Astrocyte of the cerebellum (primary cell): ENCODE results near the gene PLPPR5.

Experiments used
- DNase-seq: peaks from one replicate; pipeline ENCODE4 v3.0.0-alpha.2; 2011; ENCODE audit warnings: low read depth
- H3K4me3 ChIP-seq: 2 replicates; pipeline ENCODE4 v1.5.1; 2011; ENCODE audit warnings: mild to moderate bottlenecking, low read depth, low read length, moderate library complexity
- CTCF ChIP-seq: IDR thresholded peaks from 2 replicates; pipeline ENCODE4 v1.5.1; 2012; ENCODE audit warnings: low read length, low read depth, moderate library complexity, mild to moderate bottlenecking; ENCODE audit errors: missing control alignments
- in situ Hi-C: cut with HindIII; loops from 2 replicates; pipeline ENCODE4 v1.10.0; 2017; ENCODE audit warnings: low sequenced_read_pairs

PLPPR5 gene

GRCh38 chr1:98989556-98989907 lies 15.1 kb downstream of the PLPPR5 start:
- no peak for DNase-seq
- no peak overlapping the region for H3K4me3 ChIP-seq
- in situ Hi-C loops = no loop called here
- TF ChIP-seq CTCF = no peak

- no peak for DNase-seq
- TF ChIP-seq CTCF = no peak
- H3K4me3 ChIP-seq = no peak overlapping the region
- in situ Hi-C loops = no loop called here
Observed at GRCh38 chr1:98988904-98989555, 15.6 kb downstream of the PLPPR5 start.

- DNase-seq = no peak
- no peak for TF ChIP-seq CTCF
- in situ Hi-C loops = no loop called here
- no peak overlapping the region for H3K4me3 ChIP-seq
Observed at GRCh38 chr1:98985687-98986086, 19.0 kb downstream of the PLPPR5 start.

- DNase-seq = no peak
Observed at GRCh38 chr1:98981917-98982513, 22.6 kb downstream of the PLPPR5 start.

GRCh38 chr1:98979463-98979862 lies 25.2 kb downstream of the PLPPR5 start:
- TF ChIP-seq CTCF = no peak
- H3K4me3 ChIP-seq = no peak overlapping the region
- no peak for DNase-seq
- in situ Hi-C loops = no loop called here

More at GRCh38 chr1:98981917-98982513, 22.6 kb downstream of the PLPPR5 start:
- in situ Hi-C loops = no loop called here
- H3K4me3 ChIP-seq = no peak overlapping the region
- no peak for TF ChIP-seq CTCF

GRCh38 chr1:98975810-98976209 lies 28.9 kb downstream of the PLPPR5 start:
- in situ Hi-C loops = no loop called here
- no peak overlapping the region for H3K4me3 ChIP-seq
- no peak for DNase-seq
- TF ChIP-seq CTCF = no peak
